NCI-H1417 treated with DMSO at 0.1 percent for 48 hours (cell line): Measurements from ENCODE around the gene THBS3.
"Not testable (repeated sequence)": the region's sequence is repeated elsewhere in the genome, so short reads cannot be mapped to it uniquely, and the experiment has no call there.

ENCODE experiments used
- DNase-seq: peaks from one replicate; lab custom pipeline; 2025; lab: John Stamatoyannopoulos, UW

The THBS3 gene

GRCh38 chr1:155173478-155174323, 34.0 kb downstream of the THBS3 start, which contains the start of gene TRIM46:
TRIM46 (plus strand) TSS chr1:155173849; CDS start chr1:155173967, 118 bp downstream.
- DNase-seq, result peak; percentile 60

- peak; percentile 84 for DNase-seq
These were observed 34.8 kb downstream of the THBS3 start, which contains the start of gene KRTCAP2 for GRCh38 chr1:155172732-155173477. KRTCAP2 (minus strand) TSS chr1:155173304; CDS start chr1:155173224, 80 bp downstream.

GRCh38 chr1:155171836-155172731, 35.6 kb downstream of the THBS3 start:
- no peak for DNase-seq

- no peak for DNase-seq
These were observed 36.9 kb downstream of the THBS3 start for GRCh38 chr1:155170806-155171205.

GRCh38 chr1:155170101-155170785, 37.5 kb downstream of the THBS3 start:
- DNase-seq, result no peak

- no peak for DNase-seq
These were observed 38.2 kb downstream of the THBS3 start for GRCh38 chr1:155169541-155169940.

- no peak for DNase-seq
These were observed 39.1 kb downstream of the THBS3 start for GRCh38 chr1:155168456-155169210.

GRCh38 chr1:155168105-155168445, 39.6 kb downstream of the THBS3 start:
- DNase-seq, result not testable (repeated sequence)

GRCh38 chr1:155167166-155168104, 40.3 kb downstream of the THBS3 start:
- DNase-seq, result peak; percentile 71

- peak; percentile 68 for DNase-seq
These were observed 41.1 kb downstream of the THBS3 start for GRCh38 chr1:155166471-155167165.

- DNase-seq, result no peak
These were observed 41.6 kb downstream of the THBS3 start for GRCh38 chr1:155166051-155166470.

- not testable (repeated sequence) for DNase-seq
These were observed 43.1 kb downstream of the THBS3 start for GRCh38 chr1:155164625-155165024.

- DNase-seq, result not testable (repeated sequence)
These were observed 43.9 kb downstream of the THBS3 start for GRCh38 chr1:155163785-155164184.

GRCh38 chr1:155162631-155163030, 45.1 kb downstream of the THBS3 start:
- DNase-seq, result not testable (repeated sequence)

GRCh38 chr1:155160128-155160527, 47.6 kb downstream of the THBS3 start:
- no peak for DNase-seq

- no peak for DNase-seq
These were observed 48.7 kb downstream of the THBS3 start for GRCh38 chr1:155158991-155159390.

- DNase-seq, result not testable (repeated sequence)
These were observed 51.6 kb downstream of the THBS3 start for GRCh38 chr1:155155996-155156643.
